HFFc6 (cell line): ENCODE results near the gene NDUFB7. TPM values are rescaled to one million over a fixed set of nuclear protein-coding genes. Genes with fewer than 3 reads are reported as not detected.

ENCODE experiments used
- DNase-seq: peaks from one replicate; pipeline ENCODE4 v3.0.0-alpha.2; 2018
- H3K27ac Mint-ChIP-seq: 2 replicates; pipeline ENCODE4 v1.8.0; 2020; ENCODE audit warnings: mild to moderate bottlenecking, mixed read lengths
- H3K27me3 Mint-ChIP-seq: 2 replicates; pipeline ENCODE4 v1.8.0; 2021; ENCODE audit warnings: mild to moderate bottlenecking, moderate library complexity, mixed read lengths; ENCODE audit not compliant: insufficient read depth
- H3K36me3 Mint-ChIP-seq: 2 replicates; pipeline ENCODE4 v1.8.0; 2021; ENCODE audit warnings: low read depth, mixed read lengths
- H3K4me1 Mint-ChIP-seq: 2 replicates; pipeline ENCODE4 v1.8.0; 2020; ENCODE audit warnings: low read depth, mixed read lengths
- H3K4me3 Mint-ChIP-seq: 2 replicates; pipeline ENCODE4 v1.8.0; 2020; ENCODE audit warnings: mild to moderate bottlenecking, moderate library complexity, mixed read lengths
- H3K9me3 Mint-ChIP-seq: 2 replicates; pipeline ENCODE4 v1.8.0; 2020; ENCODE audit warnings: mild to moderate bottlenecking, mixed read lengths
- CTCF ChIP-seq: fragments of 200-600 bp; sonication (generic); IDR thresholded peaks from 2 replicates; pipeline ENCODE4 v1.5.0; 2021; ENCODE audit warnings: antibody characterized with exemption, mild to moderate bottlenecking
- total RNA-seq, 6 experiments: library from RNA; stranded (reverse); fragmentation: NEBNext Ultra II Directional; extraction: Animal tissue kit (Norgen Biotek cat#: 25700); gene quantifications; 2 replicates in 1 of 6; 3 replicates in 5 of 6; pipeline ENCODE4 v1.2.3, GENCODE V29; 2021

The NDUFB7 gene
- total RNA-seq, 6 experiments from 2014 or later, result 167 to 227 (median 199) TPM

DNA sequence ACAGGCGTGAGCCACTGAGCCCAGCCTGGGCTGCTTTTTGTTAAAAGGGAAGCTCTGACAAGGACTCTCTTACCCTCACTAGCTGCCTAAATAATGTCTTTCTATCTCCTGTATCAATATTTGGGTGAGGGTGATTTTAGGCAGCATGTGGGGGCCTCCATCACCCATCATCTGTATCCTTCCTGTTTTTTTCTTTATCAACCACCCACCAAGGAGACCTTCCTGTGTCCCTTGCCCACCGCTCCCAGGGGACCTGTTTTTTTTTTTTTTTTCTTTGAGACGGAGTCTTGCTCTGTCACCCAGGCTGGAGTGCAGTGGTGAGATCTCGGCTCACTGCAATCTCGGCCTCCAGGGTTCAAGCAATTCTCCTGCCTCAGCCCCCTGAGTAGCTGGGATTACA lies 5.4 kb upstream of the NDUFB7 start:
- no peak for DNase-seq
- Mint-ChIP-seq H3K36me3 (no peaks in the 10 kb centered on the region), H3K27ac (no peak overlapping the region), H3K9me3 (no peaks in the 10 kb centered on the region), H3K4me3 (no peak overlapping the region), H3K27me3 (no peaks in the 10 kb centered on the region; the same call in 1 of the 2 replicates), H3K4me1 (peaks cover 18% of the 10 kb centered on the region)
- TF ChIP-seq CTCF, result no peak

DNA sequence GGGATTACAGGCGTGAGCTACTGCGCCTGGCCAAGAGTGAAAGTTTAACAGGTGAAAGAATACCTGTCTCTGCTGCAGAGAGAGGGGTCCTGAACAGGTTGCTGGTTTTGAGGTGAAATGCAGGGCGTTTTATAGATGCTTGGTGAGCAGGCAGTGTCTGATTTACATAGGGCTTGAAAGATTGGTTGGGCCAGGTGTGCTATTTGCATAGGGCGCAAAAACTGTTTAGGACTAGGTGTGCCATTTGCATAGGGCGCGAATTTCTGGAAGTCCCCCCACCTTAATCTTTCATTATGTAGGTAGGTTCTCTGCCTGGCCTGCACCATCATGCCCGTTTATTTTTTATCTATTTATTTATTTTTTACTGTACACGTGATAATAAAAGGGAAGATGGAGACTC lies 4.5 kb upstream of the NDUFB7 start:
- Mint-ChIP-seq H3K4me3 (no peak overlapping the region), H3K27ac (no peak overlapping the region), H3K27me3 (no peaks in the 10 kb centered on the region; the same call in 1 of the 2 replicates), H3K4me1 (peaks cover 23% of the 10 kb centered on the region), H3K36me3 (peaks cover 4% of the 10 kb centered on the region), H3K9me3 (no peaks in the 10 kb centered on the region)
- TF ChIP-seq CTCF, result no peak
- no peak for DNase-seq

DNA sequence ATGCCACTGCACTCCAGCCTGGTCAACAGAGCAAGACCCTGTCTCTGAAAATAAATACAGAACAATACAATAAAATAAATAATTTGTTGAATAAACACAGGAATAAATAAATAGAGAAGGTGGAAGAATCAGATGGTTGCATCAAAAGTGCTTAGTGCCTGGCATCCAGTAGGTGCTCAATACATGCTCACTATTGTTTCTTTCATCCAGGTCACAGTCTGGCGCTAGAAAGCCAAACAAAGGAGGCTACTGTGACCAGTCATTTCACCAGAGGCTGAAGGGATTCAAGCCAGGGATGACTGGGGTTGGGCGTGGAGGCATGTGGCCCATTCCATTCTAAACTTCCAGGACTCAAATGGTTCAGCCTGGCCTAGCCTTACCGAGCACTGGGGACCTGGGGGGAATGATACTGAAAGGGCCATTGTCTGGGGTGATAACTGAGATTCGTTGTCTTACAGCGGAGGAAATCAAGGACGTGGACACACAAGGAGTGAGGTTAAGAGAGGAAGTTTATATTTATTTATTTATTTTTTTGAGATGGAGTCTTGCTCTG lies 3.6 kb upstream of the NDUFB7 start:
- Mint-ChIP-seq H3K9me3 (no peaks in the 10 kb centered on the region), H3K36me3 (peaks cover 8% of the 10 kb centered on the region), H3K4me1 (peaks cover 27% of the 10 kb centered on the region), H3K27ac (no peak overlapping the region), H3K27me3 (no peaks in the 10 kb centered on the region; the same call in 1 of the 2 replicates), H3K4me3 (no peak overlapping the region)
- no peak for TF ChIP-seq CTCF
- DNase-seq, result no peak

- TF ChIP-seq CTCF, result no peak
- DNase-seq, result no peak
- Mint-ChIP-seq H3K27ac (no peak overlapping the region), H3K27me3 (no peaks in the 10 kb centered on the region), H3K4me1 (peaks cover 24% of the 10 kb centered on the region), H3K9me3 (no peaks in the 10 kb centered on the region), H3K36me3 (peaks cover 8% of the 10 kb centered on the region), H3K4me3 (peak overlapping the region; percentile 95)
These were observed 870 bp downstream of the NDUFB7 start for GRCh38 chr19:14570864-14571527.

- no peak for DNase-seq
- H3K36me3 Mint-ChIP-seq, result peaks cover 8% of the 10 kb centered on the region
- no peak overlapping the region for H3K4me3 Mint-ChIP-seq
- no peaks in the 10 kb centered on the region for H3K27me3 Mint-ChIP-seq
- TF ChIP-seq CTCF, result no peak
- peaks cover 11% of the 10 kb centered on the region; the same call in 1 of the 2 replicates for H3K4me1 Mint-ChIP-seq
- no peak overlapping the region for H3K27ac Mint-ChIP-seq
- H3K9me3 Mint-ChIP-seq, result no peaks in the 10 kb centered on the region
These were observed 4.8 kb downstream of the NDUFB7 start for GRCh38 chr19:14567079-14567478.
